CD4-positive, alpha-beta T cell treated with Interleukin-2 at 100 ng/mL for 4 hours (primary cell): ENCODE measurements around the gene FOXK1.

ENCODE experiments used
- DNase-seq: peaks from one replicate; pipeline ENCODE4 v3.0.0-alpha.2; 2020; ENCODE audit warnings: low spot score

FOXK1 gene

GRCh38 chr7:4722960-4723630 lies 41.0 kb downstream of the FOXK1 start:
- DNase-seq, result no peak

DNA sequence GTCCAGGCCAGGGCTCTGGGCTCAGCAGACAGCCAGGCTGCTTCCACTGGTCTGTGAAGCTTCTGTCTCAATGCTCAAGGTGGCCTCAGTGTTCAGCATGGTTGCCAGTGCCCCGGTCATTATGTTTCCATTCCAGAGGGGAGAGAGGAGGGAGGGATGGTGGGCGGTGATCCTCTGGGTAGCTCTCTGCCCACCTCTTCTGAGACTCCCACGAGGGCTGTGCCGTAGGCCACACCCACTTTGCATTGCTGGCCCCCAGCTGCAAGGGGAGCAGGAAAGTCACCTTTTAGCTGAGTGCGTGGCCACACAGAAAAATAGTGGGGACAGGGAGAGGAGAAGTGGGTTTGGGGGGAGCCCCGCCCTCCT lies 42.5 kb downstream of the FOXK1 start:
- DNase-seq, result no peak

DNA sequence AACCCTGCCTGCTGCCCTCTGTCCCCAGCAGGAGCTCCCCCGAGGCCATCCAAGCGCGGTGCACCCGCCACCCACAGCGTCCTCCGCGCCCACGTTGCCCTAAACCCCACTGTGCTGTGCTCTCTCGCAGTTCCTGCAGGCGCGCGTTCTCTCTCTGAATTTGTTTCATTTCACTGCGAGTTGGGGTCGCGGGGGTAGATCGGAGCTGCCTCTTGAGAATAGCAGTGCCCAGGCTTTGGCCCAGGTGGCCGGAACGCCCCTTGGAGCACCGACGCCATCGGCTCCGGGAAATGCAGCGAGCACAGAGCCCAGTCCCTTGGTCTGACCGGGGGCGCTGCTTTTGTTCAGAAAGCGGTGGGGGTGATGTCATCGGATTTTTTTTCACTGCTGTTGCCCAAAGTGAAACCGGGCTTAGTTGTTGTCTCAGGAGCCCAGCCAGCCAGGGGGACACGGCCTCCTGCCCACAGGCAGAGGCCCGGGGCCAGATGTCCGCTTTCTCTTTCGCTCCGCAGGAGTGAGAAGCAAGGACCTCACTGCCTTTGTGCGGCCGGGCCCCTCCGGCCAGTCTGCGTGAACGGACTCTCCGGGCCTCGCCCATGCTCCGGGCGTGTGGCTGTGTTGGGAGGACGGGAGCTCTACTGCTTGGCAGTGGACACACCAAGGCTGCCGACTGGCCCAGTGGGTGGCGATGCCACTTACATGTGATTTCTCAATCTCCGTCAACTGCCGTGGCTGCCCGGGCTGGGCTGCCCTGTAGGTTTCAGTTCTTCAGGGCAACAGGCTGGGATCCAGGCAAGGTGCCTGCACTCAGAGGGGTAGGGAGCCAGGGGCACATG lies 43.1 kb downstream of the FOXK1 start:
- DNase-seq, result peak; percentile 40

DNA sequence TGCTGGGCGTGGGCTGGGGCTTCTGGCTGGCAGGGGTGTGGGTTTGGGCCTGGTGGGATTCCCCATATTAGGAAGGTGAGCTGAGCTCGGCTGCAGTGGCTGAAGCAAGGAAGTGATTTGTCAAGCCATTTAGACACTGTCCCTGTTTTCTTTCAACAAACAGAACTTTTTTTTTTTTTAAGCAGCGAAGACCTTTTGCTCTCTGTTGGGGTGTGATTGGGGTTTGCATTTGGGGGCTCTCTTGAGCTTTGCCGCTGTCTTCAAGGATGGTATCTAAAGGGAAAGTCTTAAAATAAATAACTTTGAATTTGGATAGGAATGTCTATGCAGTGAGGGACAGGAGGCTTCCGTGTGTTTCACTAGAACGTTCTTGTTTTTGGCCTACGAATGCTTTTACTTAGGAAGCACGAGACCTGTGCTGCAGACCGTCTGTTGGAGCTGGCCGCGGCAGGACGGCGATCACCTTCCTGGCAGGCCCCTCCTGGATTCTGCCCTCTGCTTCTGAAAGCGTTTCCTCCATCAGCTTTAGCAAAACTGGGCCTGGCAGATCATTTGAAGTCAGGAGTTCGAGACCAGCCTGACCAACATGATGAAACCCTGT lies 43.9 kb downstream of the FOXK1 start:
- DNase-seq, result no peak

DNA sequence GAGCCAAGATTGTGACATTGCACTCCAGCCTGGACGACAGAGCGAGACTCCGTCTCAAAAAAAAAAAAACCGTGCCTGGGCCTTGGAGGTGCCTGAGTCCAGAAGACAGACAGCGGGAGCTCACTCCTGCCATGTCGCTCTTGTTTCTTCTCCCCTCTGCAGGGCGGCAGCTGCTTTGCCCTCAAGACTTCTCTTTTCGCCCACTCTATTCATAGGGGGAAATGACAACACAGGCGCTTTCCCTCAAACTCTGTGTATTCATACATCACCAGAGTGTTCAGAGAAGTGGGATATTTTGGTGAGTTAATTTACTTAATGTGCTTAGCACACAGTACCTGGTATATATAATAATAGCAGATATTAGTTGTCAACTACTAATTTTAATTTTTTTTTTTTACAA lies 44.5 kb downstream of the FOXK1 start:
- DNase-seq, result no peak

GRCh38 chr7:4727914-4728705 lies 46.0 kb downstream of the FOXK1 start:
- no peak for DNase-seq

DNA sequence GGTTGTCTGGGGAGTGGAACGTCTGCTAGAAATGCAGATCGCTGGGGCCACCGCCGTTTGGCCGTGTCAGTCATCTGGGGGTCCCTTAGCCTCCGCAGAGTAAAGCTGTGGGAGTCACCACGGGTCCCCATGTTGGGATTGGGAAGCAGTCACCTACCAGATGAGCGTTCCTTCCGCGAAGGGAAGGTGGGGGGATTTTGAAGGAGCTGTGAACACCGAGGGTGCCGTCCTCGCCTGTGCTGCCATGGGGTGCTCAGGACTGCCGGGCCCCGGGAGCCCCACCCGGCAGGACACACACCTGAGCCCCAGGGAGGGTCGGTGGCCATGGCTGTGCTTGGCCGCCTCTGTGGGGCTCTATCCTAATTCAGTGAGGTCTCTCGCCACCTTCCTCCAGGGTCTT lies 47.2 kb downstream of the FOXK1 start:
- DNase-seq, result no peak

DNA sequence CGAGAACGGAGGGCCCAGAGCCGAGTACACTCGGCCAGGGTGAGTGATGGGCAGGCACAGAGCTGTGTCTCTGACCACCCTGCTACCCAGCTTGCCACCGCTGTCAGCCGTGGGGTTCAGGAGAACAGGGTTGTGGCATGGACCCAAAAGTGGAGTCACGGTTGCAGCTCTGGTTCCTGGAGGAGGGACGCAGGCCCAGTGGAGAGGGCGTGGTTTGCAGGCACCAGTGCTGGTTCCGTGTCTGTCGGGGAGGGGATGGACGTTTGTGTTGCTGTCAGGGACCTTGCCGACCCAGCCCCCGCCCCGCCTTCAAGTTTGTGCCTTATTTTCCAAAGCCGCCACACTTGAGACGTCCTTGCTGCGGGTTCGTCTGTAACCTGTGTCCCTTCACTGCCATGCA lies 48.2 kb downstream of the FOXK1 start:
- no peak for DNase-seq

GRCh38 chr7:4730971-4731370 lies 48.9 kb downstream of the FOXK1 start:
- DNase-seq, result no peak

GRCh38 chr7:4731803-4732202 lies 49.7 kb downstream of the FOXK1 start:
- DNase-seq, result no peak

DNA sequence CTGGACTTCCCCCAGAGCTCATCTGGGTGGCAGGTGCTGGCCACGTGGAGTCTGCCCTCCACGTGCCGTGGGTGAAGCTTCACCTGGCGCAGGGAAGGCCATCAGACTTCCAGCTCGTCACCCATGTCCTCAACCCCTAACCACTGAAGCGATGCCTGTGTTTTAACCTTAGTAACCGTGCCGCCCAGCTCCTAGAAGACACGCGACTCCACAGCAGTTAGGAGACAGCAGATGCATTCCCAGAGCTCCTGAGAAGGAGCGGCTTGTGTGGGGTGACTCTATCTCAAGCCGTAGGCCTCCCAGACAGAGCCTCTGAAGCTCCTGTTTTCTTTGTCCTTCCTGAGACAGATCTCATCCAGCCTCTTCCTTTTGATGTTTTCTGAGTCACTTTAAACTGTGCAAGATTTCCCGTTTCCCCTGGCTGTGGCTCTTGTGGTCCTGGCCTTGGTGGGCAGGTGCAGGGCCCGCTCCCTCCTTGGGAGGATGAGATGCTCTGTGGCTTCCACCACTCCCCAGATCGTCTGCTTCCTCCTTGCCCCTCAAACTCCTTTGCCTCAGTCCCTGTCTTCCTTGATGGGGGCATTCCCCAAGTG lies 51.9 kb downstream of the FOXK1 start:
- no peak for DNase-seq

DNA sequence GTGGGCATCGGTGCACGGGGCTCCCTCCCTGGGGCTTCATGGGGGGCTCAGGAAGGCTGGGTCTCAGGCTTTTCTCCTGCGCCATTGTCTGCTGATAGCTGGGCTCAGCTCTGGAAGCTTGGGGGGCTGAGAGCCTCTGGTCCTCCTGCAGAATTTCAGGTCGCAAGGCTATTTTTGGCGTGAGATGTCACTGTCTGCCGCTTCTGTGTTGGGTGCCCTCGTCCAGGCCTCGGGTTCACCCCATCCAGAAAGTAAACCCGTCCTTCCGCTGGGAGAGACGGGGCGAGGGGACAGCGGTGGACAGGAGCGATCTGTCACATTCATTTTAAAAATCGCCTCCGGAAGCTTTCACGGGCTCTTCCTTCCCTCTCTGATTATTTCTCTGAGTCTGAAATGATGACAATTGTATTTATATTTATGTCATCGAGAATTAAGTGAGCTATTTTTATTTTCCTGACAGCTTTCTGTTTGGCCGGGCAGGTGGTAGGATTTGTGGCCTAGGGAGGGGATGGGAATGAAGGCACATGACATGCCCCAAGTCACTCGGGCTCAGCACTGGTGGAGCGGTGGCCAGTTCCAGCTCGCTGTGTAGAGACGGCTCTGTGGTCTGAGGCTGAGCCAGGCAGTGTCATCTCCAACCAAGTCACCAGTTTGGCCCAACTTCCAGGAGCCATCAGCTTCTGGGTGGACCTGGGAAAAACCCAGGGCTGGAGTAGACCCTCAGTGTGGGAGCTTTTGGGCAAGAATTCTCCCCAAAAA lies 52.7 kb downstream of the FOXK1 start:
- no peak for DNase-seq

GRCh38 chr7:4737300-4737699 lies 55.2 kb downstream of the FOXK1 start:
- DNase-seq, result no peak

DNA sequence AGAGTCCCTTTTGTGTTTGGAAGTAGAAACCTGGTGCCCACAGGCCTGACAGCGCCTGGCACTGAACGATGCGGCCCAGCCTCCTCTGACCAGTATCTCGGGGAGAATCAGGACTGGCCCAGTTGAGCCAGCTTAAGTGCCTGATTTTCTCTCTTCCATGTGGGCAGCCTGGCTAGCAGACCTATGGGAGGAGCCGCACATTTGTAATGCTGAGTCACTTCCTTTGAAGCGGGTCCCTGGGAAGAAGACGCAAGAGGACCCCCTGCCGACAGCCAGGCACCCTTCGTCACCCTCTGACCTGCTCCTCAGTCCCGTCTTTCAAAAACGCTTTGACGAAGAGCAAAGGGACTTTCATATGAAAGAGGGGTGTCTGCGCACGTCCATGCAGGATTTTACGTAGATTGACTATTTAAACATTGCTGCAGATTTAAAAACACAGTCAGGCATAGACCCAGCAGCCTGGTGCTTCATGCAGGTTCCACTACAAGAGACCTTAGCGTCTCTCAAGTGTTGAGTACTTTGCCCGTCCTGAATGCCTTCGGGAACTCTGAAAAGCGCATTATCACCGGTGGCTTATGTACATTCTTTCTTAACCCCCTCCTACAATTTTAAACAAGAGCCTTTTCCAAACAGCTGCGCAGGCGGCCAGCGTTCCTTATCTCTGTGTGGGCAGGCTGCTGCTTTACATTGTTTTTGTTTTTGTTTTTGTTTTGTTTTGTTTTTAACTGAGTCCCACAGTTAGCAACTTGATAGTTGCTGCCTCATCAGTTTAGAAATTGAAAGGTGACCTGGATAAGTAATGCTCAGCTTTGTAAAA lies 56.8 kb downstream of the FOXK1 start:
- no peak for DNase-seq

- peak; percentile 31 for DNase-seq
Observed at GRCh38 chr7:4739528-4739992, 57.5 kb downstream of the FOXK1 start.

GRCh38 chr7:4740796-4741195 lies 58.7 kb downstream of the FOXK1 start:
- no peak for DNase-seq

GRCh38 chr7:4742051-4742573 lies 60.0 kb downstream of the FOXK1 start:
- no peak for DNase-seq

GRCh38 chr7:4742852-4743251 lies 60.8 kb downstream of the FOXK1 start:
- no peak for DNase-seq

DNA sequence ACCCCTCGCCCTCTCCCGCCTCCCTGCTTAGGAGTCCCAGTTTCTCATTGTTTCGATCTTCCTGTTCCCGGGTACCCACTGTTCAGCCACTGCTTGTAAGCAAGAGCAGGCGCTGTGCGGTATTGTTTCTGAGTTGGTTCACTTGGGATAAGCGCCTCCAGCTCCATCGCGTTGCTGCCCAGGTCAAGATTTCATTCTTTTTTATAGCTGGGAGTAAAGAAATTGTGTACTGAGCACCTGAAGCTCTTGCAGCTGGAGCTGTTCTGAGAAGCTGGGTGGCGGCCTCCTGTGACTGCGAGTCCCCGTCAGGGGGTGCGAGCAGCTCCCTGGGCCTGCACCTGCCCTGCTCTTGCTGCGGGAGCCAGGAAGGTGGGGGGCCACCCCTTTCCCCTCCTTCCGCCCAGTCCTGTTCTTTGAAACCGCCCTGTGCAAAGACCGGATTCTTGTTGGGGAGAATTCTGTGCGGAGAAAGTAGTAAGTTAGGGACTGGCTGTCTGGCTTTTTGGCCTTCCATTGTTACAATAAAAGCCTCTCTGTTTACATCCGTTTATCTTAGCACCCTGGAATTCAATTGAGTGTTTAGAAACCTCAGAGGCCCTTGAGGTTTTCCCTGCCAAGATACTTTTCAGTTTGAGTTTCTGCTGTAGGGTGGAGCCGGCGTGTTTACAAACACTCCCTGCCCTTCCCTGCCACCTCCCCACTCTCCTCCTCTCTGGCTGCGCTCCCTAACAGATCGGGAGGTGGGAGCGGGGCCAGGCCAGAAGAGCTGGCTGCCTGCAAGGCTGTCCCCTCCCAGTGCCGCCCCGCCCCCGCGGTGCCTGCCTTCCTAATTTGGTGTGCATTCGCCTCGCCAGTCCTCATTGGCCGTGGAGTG lies 62.5 kb downstream of the FOXK1 start:
- peak; percentile 75 for DNase-seq
